Activated CD4-positive, alpha-beta T cell treated with anti-CD3 and anti-CD28 coated beads, Interleukin-2, amount 50 U/mL, for 1 hour (primary cell): ENCODE data around the gene HUS1.
"Not testable (repeated sequence)": the region's sequence is repeated elsewhere in the genome, so short reads cannot be mapped to it uniquely, and the experiment has no call there.

Experiments used
- DNase-seq: peaks from one replicate; pipeline ENCODE4 v3.0.0-alpha.2; 2020

Gene HUS1

GRCh38 chr7:47916514-47916913 is 62.9 kb downstream of the HUS1 start:
- not testable (repeated sequence) for DNase-seq

- no peak for DNase-seq
Measured at GRCh38 chr7:47915616-47915976, 63.8 kb downstream of the HUS1 start.

DNA sequence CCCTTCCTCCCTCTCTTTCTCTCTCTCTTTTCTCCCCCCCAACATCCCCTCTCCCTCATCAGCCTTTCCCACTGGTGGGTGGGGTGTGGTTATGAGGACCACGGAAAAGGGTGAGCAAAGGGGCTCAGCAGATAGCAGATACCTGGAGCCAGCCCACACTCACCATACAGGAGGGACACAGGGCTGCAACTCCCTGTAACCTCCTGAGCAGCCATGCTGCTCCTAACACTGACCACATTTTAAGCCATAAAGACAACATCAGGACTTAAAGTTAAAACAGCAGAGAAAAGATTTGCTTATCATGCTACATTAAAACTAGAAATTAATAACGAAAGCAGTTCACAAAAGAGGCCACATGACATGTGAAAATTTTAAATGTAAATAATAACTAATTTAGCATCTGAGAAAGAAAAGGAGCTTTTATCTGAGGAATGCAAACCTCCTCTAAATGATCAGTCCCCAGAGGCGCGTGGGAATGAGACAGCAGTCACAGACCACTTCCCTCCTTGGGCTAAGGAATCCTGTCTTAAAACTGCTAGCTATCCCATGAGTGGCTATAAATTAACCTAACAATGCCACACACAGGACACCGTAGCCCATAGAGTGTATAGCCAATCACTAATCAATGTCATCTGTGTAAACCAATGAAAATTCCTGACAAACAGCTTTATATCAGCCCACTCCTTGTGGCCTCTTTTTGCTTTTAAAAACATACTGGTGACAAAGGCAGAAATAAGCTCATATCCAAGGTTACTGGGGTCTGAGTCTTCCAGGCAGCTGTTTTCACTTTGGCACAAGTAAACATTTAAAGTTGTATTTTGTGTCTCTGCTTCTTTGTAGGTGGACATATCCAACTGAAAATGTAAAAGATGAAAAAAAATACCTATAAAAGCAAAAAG is 64.4 kb downstream of the HUS1 start:
- no peak for DNase-seq
